ENCODE measurements around the gene ST6GALNAC3.

The ST6GALNAC3 gene

GRCh38 chr1:76142771-76143540, 68.4 kb downstream of the ST6GALNAC3 start:
- DNase-seq (ENCODE audit: low read depth): no peak

GRCh38 chr1:76144247-76144646, 69.7 kb downstream of the ST6GALNAC3 start:
- DNase-seq (ENCODE audit: low read depth): no peak

GRCh38 chr1:76145332-76145731, 70.8 kb downstream of the ST6GALNAC3 start:
- DNase-seq (ENCODE audit: low read depth): no peak

GRCh38 chr1:76146184-76146583, 71.6 kb downstream of the ST6GALNAC3 start:
- no peak for DNase-seq (ENCODE audit: low read depth)

GRCh38 chr1:76147917-76148316, 73.4 kb downstream of the ST6GALNAC3 start:
- DNase-seq (ENCODE audit: low read depth): no peak

GRCh38 chr1:76148460-76148859, 73.9 kb downstream of the ST6GALNAC3 start:
- no peak for DNase-seq (ENCODE audit: low read depth)

GRCh38 chr1:76153841-76154205, 79.3 kb downstream of the ST6GALNAC3 start:
- DNase-seq (ENCODE audit: low read depth): no peak

- peak; percentile 74 for DNase-seq (ENCODE audit: low read depth)
Observed at GRCh38 chr1:76154206-76154956, 79.8 kb downstream of the ST6GALNAC3 start.

GRCh38 chr1:76156987-76157386, 82.4 kb downstream of the ST6GALNAC3 start:
- no peak for DNase-seq (ENCODE audit: low read depth)

GRCh38 chr1:76158126-76158525, 83.6 kb downstream of the ST6GALNAC3 start:
- DNase-seq (ENCODE audit: low read depth): no peak

GRCh38 chr1:76160225-76160624, 85.7 kb downstream of the ST6GALNAC3 start:
- no peak for DNase-seq (ENCODE audit: low read depth)

GRCh38 chr1:76161451-76161850, 86.9 kb downstream of the ST6GALNAC3 start:
- no peak for DNase-seq (ENCODE audit: low read depth)

- no peak for DNase-seq (ENCODE audit: low read depth)
Observed at GRCh38 chr1:76162254-76162653, 87.7 kb downstream of the ST6GALNAC3 start.

- no peak for DNase-seq (ENCODE audit: low read depth)
Observed at GRCh38 chr1:76164165-76164564, 89.6 kb downstream of the ST6GALNAC3 start.

- DNase-seq (ENCODE audit: low read depth): no peak
Observed at GRCh38 chr1:76170084-76170483, 95.5 kb downstream of the ST6GALNAC3 start.

GRCh38 chr1:76170513-76170912, 96.0 kb downstream of the ST6GALNAC3 start:
- no peak for DNase-seq (ENCODE audit: low read depth)

GRCh38 chr1:76176000-76176399, 101.5 kb downstream of the ST6GALNAC3 start:
- no peak for DNase-seq (ENCODE audit: low read depth)

GRCh38 chr1:76177615-76178014, 103.1 kb downstream of the ST6GALNAC3 start:
- DNase-seq (ENCODE audit: low read depth): no peak

GRCh38 chr1:76179219-76179698, 104.7 kb downstream of the ST6GALNAC3 start:
- no peak for DNase-seq (ENCODE audit: low read depth)

- no peak for DNase-seq (ENCODE audit: low read depth)
Observed at GRCh38 chr1:76185207-76185606, 110.7 kb downstream of the ST6GALNAC3 start.

GRCh38 chr1:76186554-76187170, 112.1 kb downstream of the ST6GALNAC3 start:
- DNase-seq (ENCODE audit: low read depth): no peak

GRCh38 chr1:76187436-76187835, 112.9 kb downstream of the ST6GALNAC3 start:
- no peak for DNase-seq (ENCODE audit: low read depth)

GRCh38 chr1:76189310-76189709, 114.8 kb downstream of the ST6GALNAC3 start:
- DNase-seq (ENCODE audit: low read depth): no peak

Data from ELR (cell line).